GM12878 (cell line): ENCODE results near the gene WDHD1. TPM values are rescaled to one million over a fixed set of nuclear protein-coding genes. Genes with fewer than 3 reads are reported as not detected.

Experiments used
- ATAC-seq: fragments of 200-7000 bp; cut with Tn5 transposase; 3 replicates; pipeline ENCODE4 v1.9.1; 2020; ENCODE audit warnings: mild to moderate bottlenecking, moderate library complexity
- BruUV-seq: library from RNA; stranded (reverse); fragments of 400-500 nt; replicated peaks from 2 replicates; lab custom pipeline; 2021; lab: Mats Ljungman, UMichigan
- CTCF ChIA-PET: fragments of 300-600 bp; sonication (Branson Sonifier 250); formaldehyde crosslinking; extraction: SDS; loops from one replicate; lab custom pipeline; 2021; ENCODE audit warnings: inconsistent platforms; lab: Yijun Ruan, JAX
- POLR2A ChIA-PET: fragments of 350-600 bp; formaldehyde crosslinking; extraction: SDS; loops from one replicate; lab custom pipeline; 2021; ENCODE audit warnings: inconsistent platforms; lab: Charles Lee
- RAD21 ChIA-PET: fragments of 300-600 bp; sonication (Branson Sonifier 250); formaldehyde crosslinking; loops from one replicate; lab custom pipeline; 2023; ENCODE audit warnings: antibody characterized with exemption; ENCODE audit not compliant: unreplicated experiment; lab: Charles Lee
- SMC1A ChIA-PET: fragments of 300-600 bp; sonication (Branson Sonifier 250); formaldehyde crosslinking; loops from one replicate; lab custom pipeline; 2023; ENCODE audit not compliant: unreplicated experiment, uncharacterized antibody; lab: Charles Lee
- DNase-seq: peaks from one replicate; pipeline ENCODE4 v3.0.0-alpha.2; 2011; ENCODE audit warnings: low read depth, low spot score
- FAIRE-seq: peaks from 3 replicates; lab custom pipeline; 2011; peaks lifted over from hg19 to GRCh38; lab: Jason Lieb, UNC
- H2AFZ ChIP-seq: 2 replicates; pipeline ENCODE4 v1.6.0; 2011; ENCODE audit warnings: low read depth, low read length, control low read depth; ENCODE audit not compliant: control insufficient read depth
- H3K27ac ChIP-seq: 2 replicates; pipeline ENCODE4 v1.5.1; 2011; ENCODE audit warnings: control low read depth; ENCODE audit not compliant: control insufficient read depth, insufficient read depth
- H3K27me3 ChIP-seq, 2 experiments: replicated peaks in 1 of 2; 2 replicates each; pipeline versions ENCODE4 v1.6.0 to v1.6.1; 2011; ENCODE audit warnings: low read length in 1 of 2; ENCODE audit not compliant: control insufficient read depth in 2 of 2, insufficient read depth in 2 of 2
- H3K36me3 ChIP-seq, 2 experiments: 2 replicates each; pipeline ENCODE4 v1.5.1; 2011; ENCODE audit warnings: low read length in 1 of 2; ENCODE audit not compliant: control insufficient read depth in 2 of 2, insufficient read depth in 2 of 2
- H3K4me1 ChIP-seq: 2 replicates; pipeline ENCODE4 v1.6.1; 2011; ENCODE audit warnings: mild to moderate bottlenecking, low read length, moderate library complexity, mixed read lengths; ENCODE audit not compliant: control insufficient read depth, insufficient read depth
- H3K4me2 ChIP-seq: 2 replicates; pipeline ENCODE4 v1.6.0; 2011; ENCODE audit warnings: control low read depth; ENCODE audit not compliant: control insufficient read depth, insufficient read depth
- H3K4me3 ChIP-seq: fragments of 200-600 bp; sonication (generic); 2 replicates; pipeline ENCODE4 v1.5.1; 2016
- H3K79me2 ChIP-seq: 2 replicates; pipeline ENCODE4 v1.6.0; 2011; ENCODE audit warnings: low read length; ENCODE audit not compliant: control insufficient read depth, insufficient read depth
- H3K9ac ChIP-seq: 2 replicates; pipeline ENCODE4 v1.8.0; 2011; ENCODE audit warnings: low read length, control low read depth, mixed read lengths; ENCODE audit not compliant: control insufficient read depth, insufficient read depth
- H3K9me3 ChIP-seq: replicated peaks from 3 replicates; pipeline ENCODE4 v1.5.1; 2011; ENCODE audit warnings: mild to moderate bottlenecking, low read length; ENCODE audit not compliant: control insufficient read depth, insufficient read depth
- H4K20me1 ChIP-seq: 2 replicates; pipeline ENCODE4 v1.6.0; 2011; ENCODE audit not compliant: control insufficient read depth, insufficient read depth
- CHD2 ChIP-seq: IDR thresholded peaks from 2 replicates; pipeline ENCODE4 v1.6.1; 2011; ENCODE audit warnings: low read depth, low read length, improper control_type of control experiment, borderline replicate concordance
- DPF2 ChIP-seq: fragments of 450-650 bp; IDR thresholded peaks from 2 replicates; pipeline ENCODE4 v1.6.1; 2017; ENCODE audit warnings: mild to moderate bottlenecking
- NR2C2 ChIP-seq: IDR thresholded peaks from 2 replicates; pipeline ENCODE4 v1.6.1; 2011; ENCODE audit warnings: borderline replicate concordance, low read depth; ENCODE audit not compliant: control insufficient read depth, insufficient read length
- POLR2AphosphoS5 ChIP-seq: IDR thresholded peaks from 2 replicates; pipeline ENCODE4 v1.6.1; 2011; ENCODE audit warnings: mild to moderate bottlenecking, low read length, inconsistent platforms
- RFX5 ChIP-seq: IDR thresholded peaks from 2 replicates; pipeline ENCODE4 v1.6.1; 2011; ENCODE audit warnings: low read depth, low read length, improper control_type of control experiment
- SIN3A ChIP-seq: IDR thresholded peaks from 2 replicates; pipeline ENCODE4 v1.6.1; 2012; ENCODE audit warnings: low read depth, low read length, improper control_type of control experiment
- SIX5 ChIP-seq: IDR thresholded peaks from 2 replicates; pipeline ENCODE4 v1.6.1; 2011; ENCODE audit warnings: mild to moderate bottlenecking, low read depth, low read length, moderate library complexity; ENCODE audit not compliant: severe bottlenecking
- SPI1 ChIP-seq: IDR thresholded peaks from 2 replicates; pipeline ENCODE4 v1.6.1; 2011; ENCODE audit warnings: low read depth, mild to moderate bottlenecking, low read length, moderate library complexity, borderline replicate concordance; ENCODE audit not compliant: insufficient read depth
- WGBS: methylation state at CpG from one replicate; pipeline ENCODE4 v1.1.6; 2016; ENCODE audit warnings: low lambda C conversion rate; ENCODE audit not compliant: insufficient replicate concordance, insufficient coverage; ENCODE audit errors: missing lambda C conversion rate; 5-methylcytosine and 5-hydroxymethylcytosine counted together
- in situ Hi-C: fragments of 300-500 bp; cut with MboI; formaldehyde crosslinking; loops from 9 replicates; pipeline ENCODE4 v1.14.3; 2018; ENCODE audit warnings: mixed read lengths
- intact Hi-C: fragments of 100-400 bp; cut with micrococcal nuclease; formaldehyde crosslinking; loops from one replicate; pipeline ENCODE4 v1.14.2; 2022; ENCODE audit not compliant: unreplicated experiment
- polyA plus RNA-seq, 11 experiments: library from polyadenylated mRNA; depleted of rRNA in 4 of 11; unstranded in 6 of 11; stranded (reverse) in 5 of 11; fragments of >200 nt; fragmentation: Nextera tagmentation in 4 of 11; fragmentation: Illumina TruSeq in 1 of 11; extraction: Ambion mirVana in 4 of 11; extraction: Trizol in 1 of 11; gene quantifications; 1 replicate in 1 of 11; 2 replicates in 10 of 11; pipeline versions ENCODE4 v1.2.1 to v1.2.3, GENCODE V29; 2011 to 2016; ENCODE audit warnings: inconsistent platforms in 2 of 11, missing spikeins in 2 of 11, low read depth in 1 of 11
- total RNA-seq, 4 experiments: library from RNA; depleted of rRNA in 3 of 4; stranded (reverse); fragments of >200 nt in 3 of 4; fragmentation: Illumina TruSeq in 1 of 4; extraction: Trizol in 1 of 4; gene quantifications; 2 replicates each; pipeline versions ENCODE4 v1.2.1 to v1.2.3, GENCODE V29; 2013 to 2021
- TF ChIP-seq, protein P1 (sequence below): IDR thresholded peaks from 2 replicates; pipeline ENCODE4 v1.6.1; 2012; ENCODE audit warnings: low read depth, low read length, improper control_type of control experiment

The WDHD1 gene
- total and polyA plus RNA-seq, 10 of the 15 experiments (the other 5 are each of a cell fraction or from before 2014, with no cell fraction given): 11.3 to 50.5 (median 32.6) TPM

DNA sequence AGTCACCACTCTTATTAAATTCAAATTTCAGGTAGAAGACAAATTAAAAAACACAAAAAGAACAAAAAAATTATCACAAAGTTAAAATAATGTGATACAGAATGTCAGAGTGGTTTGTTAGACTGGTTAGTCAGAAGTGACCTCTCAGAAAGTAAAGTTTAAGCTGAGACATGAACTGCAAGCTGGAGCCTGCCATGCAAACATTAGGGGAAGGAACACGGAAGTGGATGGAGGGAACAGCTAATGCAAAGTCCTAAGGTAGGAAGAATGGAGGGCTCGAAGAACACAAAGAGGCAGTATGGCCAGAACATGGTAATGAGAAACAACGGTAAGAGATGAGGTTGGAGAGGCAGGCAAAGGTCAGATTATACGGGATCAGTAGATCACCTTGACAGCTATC lies 41.7 kb downstream of the WDHD1 start:
- Histone ChIP-seq H4K20me1 (no peaks in the 10 kb centered on the region), H3K9me3 (no peaks in the 10 kb centered on the region), H3K9ac (no peak overlapping the region), H3K4me1 (no peaks in the 10 kb centered on the region), H3K4me2 (no peak overlapping the region), H3K27me3 (no peaks in the 10 kb centered on the region), H3K4me3 (no peak overlapping the region), H3K27ac (no peak overlapping the region), H3K79me2 (no peaks in the 10 kb centered on the region), H3K36me3 (peaks cover 0 to 10% of the 10 kb centered on the region in 2 experiments; a peak in 3 of 4 replicates)
- POLR2A ChIA-PET: interaction anchor here (0.5 kb wide), 1 partner anchor 881 kb away, joined by 3 read pairs; no protein-coding TSS in a partner anchor
- no peak for ATAC-seq
- WGBS: 97% methylated on average over 4 of the region's 4 CpGs
- RAD21 ChIA-PET: no interaction called here
- CTCF ChIA-PET: interaction anchor here (0.7 to 1.4 kb wide), 3 partner anchors 14 to 328 kb away, joined by 3 to 4 read pairs (median 3); no protein-coding TSS in a partner anchor
- no peak for DNase-seq
- in situ Hi-C loops: no loop called here
- intact Hi-C loops: no loop called here
- BruUV-seq: no TSS peak
- no peak for FAIRE-seq
- SMC1A ChIA-PET: interaction anchor here (1.2 kb wide), 1 partner anchor 8 kb away, joined by 3 read pairs; no protein-coding TSS in a partner anchor
- TF ChIP-seq NR2C2: no peak
- TF ChIP-seq SPI1: no peak
- no peak for TF ChIP-seq SIX5
- no peak for TF ChIP-seq SIN3A
- TF ChIP-seq CHD2: no peak
- TF ChIP-seq DPF2: no peak
- no peak for TF ChIP-seq POLR2AphosphoS5
- TF ChIP-seq, protein P1, sequence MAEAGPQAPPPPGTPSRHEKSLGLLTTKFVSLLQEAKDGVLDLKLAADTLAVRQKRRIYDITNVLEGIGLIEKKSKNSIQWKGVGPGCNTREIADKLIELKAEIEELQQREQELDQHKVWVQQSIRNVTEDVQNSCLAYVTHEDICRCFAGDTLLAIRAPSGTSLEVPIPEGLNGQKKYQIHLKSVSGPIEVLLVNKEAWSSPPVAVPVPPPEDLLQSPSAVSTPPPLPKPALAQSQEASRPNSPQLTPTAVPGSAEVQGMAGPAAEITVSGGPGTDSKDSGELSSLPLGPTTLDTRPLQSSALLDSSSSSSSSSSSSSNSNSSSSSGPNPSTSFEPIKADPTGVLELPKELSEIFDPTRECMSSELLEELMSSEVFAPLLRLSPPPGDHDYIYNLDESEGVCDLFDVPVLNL: no peak
- TF ChIP-seq RFX5: no peak
- TF ChIP-seq, all 136 proteins: peak for 0
- no peak overlapping the region for H2AFZ ChIP-seq
